HG03460 (cell line): ENCODE measurements around the gene PLAU.
"Not testable (repeated sequence)": the region's sequence is repeated elsewhere in the genome, so short reads cannot be mapped to it uniquely, and the experiment has no call there.

Experiments
- ATAC-seq: cut with Tn5 transposase; IDR thresholded peaks from one replicate; pipeline ENCODE4 v1.9.1; 2021; ENCODE audit not compliant: unreplicated experiment

Gene PLAU

DNA sequence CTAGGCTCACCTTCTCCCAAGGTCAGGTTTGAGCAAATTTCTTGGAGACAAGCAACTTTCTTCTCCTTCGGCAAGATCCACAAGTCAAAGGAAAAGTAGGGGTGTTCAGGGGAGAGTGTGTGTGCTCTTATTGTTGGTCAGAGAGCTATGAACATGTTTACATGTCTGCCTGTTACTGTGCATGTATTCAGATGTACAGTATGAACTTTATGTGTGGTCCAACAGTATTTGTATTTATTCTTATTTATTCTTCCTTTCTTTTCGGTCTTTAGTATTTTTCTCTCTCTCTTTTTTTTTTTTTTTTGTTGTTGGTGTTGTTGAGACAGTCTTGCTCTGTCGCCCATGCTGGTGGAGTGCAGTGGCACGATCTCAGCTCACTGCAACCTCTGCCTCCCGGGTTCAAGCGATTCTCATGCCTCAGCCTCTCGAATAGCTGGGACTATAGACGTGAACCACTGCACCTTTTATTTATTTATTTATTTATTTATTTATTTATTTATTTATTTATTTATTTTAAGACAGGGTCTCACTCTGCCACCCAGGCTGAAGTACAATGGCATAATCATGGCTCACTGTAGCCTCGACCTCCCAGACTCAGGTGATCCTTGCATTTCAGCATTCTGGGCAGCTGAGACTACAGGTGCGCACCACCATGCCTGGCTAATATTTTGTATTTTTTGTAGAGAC is 38.2 kb downstream of the PLAU start:
- no peak for ATAC-seq

DNA sequence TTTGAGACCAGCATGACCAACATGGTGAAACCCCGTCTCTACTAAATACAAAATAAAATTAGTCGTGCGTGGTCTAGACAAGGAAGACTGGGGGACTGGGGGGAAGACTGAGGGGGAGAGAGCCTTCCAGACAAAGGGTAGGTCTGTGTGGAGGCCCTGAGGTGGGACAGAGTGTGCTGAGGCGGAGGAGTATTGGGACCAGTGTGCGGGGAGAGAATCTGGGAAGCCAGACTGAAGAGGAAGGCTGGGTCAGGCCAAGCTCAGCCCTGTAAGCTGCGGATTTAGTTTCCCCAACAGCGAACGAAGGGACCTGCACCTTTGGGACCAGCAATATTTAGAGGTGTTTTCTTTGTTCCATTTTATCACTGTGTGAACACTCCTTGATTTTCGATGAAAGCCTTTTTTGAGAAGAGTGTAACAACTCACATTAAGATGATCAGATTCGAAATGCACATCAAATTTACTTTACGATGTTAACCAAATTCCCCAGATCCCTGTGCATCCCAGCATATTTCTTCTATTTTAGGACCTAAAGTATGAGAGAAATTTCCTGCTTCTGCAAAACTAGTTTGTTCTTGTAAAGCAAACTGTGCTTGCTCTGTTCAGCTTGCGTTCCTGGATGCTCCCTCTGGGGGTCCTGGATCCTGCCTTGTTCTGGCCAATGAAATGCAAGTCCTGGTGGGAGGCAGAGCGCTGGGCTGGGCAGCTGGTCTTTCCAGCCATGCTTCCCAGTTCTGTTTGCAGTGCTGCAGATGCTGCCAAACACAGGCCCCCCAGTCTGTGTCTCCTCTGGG is 39.4 kb downstream of the PLAU start:
- ATAC-seq: no peak

DNA sequence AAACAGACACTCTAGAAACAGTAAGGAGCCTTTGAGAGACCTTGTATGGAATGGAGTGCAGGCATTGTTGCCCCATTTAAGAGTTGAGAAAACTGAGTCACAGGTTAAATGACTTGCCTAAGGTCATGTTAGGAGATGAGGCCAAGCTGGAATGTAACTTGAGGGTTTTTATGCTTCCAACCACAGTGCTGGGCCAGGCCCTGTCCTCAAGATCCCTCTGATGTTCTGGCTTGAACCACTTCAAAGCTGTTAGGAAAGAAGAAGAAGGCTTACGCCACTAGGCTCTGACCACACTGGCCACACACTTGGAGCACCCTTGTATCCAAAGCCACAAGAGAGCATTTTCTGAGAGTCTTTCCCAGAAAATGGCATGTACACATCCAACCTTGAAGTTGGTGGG is 42.7 kb downstream of the PLAU start:
- no peak for ATAC-seq

DNA sequence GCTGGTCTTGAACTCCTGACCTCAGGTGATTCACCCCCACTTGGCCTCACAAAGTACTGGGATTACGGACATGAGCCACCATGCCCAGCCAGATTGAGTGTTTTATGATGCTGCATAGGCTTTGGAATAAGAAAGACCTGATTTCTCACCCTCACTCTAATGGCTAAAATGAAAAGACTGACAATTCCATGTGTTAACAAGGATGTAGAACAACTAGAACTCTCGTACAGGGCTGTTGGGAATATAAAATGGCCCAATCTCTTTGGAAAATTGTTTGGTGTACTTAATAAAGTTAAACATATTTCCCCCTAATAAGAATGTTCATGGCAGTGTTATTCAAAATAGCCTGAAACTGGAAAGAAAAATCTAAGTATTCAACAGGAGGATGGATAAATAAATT is 43.8 kb downstream of the PLAU start:
- no peak for ATAC-seq

DNA sequence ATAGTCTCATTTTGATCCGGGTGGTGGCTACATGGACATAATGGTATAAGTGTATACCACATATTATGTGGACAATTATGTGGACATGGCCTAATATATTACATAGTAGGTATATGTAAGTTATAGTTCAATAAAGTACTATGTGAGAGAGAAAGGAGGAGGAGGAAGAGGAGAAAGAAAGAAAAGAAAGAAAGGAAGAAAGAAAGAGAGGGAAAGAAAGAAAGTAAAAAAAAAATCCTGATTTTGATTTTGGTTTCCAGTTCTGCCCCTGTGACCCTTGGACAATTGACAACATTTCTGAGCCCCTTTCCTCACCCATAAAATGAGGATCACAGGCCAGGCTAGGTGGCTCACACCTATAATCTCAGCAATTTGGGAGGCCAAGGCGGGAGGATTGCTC is 44.8 kb downstream of the PLAU start:
- ATAC-seq: no peak

DNA sequence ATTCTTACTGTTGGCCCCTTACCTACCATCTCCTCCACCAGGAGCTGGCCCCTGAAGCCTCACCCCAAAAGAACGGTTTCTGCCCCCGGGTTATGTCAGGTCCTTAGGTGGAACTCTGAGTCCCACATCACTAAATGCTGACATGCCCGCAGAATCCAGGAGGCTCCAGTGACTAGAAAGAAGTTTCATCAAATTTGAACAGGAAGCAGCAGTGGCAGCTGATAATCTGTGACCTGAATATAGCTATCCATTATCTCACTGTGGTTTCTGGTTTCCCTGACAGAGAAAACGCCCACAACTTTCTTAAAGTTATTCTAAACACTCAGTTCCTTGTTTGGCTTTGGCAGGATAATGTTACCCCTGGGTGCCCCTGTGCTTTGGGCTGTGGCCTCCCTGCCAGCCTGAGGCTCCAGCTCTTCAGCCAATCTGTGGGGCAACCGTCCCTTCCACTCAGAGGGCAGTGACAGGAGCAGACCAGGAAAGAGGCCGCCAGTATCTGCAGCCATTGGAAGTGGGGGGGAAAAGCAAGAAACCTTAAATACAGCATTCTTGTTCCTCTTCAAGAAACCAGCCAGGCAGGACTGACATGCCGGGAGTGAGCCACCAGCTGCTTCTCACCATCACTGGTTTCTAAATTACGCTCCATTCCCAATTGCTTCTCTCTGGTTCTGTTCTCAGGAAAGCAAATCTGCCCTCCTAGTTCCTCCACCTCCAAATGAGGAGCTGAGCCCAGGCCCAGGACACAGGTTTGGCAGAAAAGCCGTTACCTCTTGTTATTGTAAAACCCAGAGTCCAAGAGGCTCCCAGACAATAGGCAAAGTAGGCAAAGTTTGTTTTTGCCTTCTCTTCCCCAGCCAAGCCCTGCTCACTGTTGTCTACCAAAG is 45.8 kb downstream of the PLAU start:
- peak; percentile 45 for ATAC-seq

DNA sequence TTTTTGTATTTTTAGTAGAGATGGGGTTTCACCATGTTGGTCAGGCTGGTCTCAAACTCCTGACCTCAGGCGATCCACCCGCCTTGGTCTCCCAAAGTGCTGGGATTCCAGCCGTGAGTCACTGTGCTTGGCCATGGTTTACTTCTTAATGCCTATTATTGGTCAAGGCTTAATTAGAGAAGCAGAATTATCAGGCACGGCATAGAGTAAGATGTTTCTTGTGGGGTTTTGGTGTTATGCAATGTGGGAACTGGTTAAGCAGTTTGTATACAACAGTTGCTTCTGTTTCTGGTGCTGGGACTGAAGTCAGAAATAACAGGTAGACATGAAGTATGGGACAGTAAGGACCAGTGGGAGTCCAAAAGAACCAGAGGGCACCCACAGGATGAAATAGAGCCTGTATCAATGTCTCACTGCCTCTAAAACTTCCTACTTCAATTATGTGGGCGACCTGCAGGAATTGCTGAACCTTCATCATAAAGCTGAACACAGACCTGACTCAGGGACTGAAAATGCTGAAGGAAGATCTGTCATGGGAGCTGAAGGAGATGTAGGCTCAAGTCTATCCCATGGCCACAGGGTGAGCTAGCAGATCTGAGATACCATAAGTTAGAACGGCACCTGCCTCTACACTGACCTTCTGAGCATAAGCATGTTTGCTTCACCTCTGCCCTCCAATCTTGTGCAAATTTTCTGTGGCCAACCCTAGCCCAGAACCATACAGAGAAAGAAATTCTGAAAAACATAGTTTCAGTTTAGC is 48.7 kb downstream of the PLAU start:
- ATAC-seq: no peak

DNA sequence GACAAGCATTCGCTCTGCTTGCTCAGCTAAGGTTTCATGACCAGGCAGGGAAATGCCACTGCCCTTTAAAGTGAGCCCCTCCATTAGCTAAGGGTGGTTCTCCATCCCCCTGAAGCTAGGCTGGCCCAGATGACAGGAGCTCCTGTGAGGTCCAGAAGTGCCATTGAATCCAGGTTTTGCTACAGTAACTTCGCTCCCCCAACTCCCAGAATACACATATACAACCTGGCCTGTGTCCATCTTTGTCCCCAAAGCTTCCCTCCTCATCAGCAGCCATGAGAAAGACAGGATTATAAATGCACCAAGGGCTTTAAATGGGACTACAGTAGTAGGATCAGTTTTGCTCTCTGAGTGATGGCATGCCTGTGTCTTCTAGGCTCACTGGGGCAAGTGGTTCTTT is 51.5 kb downstream of the PLAU start:
- no peak for ATAC-seq

DNA sequence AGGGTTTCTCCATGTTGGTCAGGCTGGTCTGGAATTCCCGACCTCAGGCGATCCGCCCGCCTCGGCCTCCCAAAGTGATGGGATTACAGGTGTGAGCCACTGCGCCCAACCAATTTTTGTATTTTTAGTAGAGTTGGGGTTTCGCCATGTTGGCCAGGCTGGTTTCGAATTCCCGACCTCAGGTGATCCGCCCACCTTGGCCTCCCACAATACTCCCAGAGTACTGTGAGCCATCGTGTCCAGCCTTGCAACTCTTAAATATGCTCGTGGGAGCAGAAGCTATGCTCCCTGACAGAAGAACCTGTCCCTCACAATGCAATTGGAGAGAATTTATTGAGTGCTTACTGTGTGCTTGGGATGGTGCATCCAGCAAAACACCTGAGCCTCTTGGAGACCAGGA is 52.6 kb downstream of the PLAU start:
- not testable (repeated sequence) for ATAC-seq

DNA sequence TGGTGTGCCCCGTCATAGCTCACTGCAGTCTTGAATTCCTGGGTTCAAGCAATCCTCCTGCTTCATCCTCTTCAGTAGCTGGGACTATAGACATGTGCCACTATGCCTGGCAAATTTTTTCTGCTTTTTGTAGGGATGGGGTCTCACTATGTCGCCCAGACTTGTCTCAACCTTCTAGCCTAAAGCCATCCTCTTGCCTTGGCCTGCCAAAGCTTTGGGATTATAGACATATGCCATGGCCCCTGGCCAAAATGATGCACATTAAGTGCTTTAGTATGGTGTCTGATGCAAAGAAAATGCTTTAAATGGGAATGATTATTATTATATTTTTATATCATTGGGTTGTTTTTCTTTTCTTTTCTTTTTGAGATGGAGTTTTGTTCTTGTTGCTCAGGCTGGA is 53.8 kb downstream of the PLAU start:
- no peak for ATAC-seq

DNA sequence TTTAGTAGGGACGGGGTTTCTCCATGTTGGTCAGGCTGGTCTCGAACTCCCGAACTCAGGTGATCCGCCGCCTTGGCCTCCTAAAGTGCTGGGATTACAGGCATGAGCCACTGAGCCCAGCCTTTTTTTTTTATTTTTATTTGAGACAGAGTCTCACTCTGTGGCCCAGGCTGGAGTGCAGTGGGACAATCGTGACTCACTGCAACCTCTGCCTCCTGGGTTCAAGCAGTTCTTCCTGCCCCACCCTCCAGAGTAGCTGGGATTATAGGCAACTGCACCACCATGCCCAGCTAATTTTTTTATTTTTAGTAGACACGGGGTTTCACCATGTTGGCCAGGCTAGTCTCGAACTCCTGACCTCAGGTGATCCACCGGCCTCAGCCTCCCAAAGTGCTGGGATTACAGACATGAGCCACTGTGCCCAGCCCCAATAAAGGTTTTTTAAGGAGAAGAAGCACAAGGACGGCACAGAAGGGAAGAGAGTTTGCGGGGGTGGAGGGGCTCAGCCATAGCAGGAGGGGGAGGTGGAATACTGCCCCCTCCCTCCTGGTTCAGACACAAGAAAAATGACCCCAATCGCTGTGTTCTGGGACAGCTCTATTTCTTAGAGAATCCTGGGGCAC is 54.4 kb downstream of the PLAU start:
- not testable (repeated sequence) for ATAC-seq

DNA sequence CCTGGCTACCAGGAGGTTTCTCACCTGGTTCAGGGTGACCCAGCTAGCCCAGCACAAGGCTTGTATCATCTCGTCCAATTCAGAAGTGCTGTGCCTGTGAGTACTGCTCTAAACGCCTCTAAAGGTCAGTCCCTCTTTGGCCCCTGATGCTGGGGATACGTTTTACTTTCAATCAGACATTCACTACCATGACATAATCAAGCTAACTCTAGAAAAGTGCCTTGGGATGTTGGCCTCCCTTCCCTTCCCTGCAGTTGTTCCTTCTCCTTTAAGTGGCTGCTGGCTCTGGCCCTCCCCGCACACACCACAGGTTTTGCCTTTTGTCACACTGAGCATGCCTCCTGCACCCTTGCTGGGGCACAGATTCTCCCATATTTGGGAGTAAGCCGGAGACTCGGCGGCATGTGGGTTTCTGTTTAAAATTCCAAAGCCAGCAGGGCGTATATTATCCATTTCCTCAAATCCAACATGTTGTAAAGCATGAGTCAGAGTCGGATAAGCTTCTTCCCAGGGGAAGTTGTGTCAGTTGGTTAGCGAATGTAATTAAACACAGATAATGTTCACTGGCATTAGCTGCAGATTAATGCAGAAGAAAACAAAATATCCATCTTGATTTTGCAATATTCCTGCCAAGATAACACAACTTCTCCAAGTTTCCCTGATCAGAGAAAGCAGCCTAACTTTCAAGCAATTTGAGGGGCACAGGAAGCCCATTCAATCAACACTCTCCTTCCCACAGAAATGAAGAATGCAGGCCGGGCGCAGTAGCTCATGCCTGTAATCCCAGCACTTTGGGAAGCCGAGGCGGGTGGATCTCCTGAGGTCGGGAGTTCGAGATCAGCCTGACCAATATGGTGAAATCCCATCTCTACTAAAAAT is 55.2 kb downstream of the PLAU start:
- ATAC-seq: no peak

DNA sequence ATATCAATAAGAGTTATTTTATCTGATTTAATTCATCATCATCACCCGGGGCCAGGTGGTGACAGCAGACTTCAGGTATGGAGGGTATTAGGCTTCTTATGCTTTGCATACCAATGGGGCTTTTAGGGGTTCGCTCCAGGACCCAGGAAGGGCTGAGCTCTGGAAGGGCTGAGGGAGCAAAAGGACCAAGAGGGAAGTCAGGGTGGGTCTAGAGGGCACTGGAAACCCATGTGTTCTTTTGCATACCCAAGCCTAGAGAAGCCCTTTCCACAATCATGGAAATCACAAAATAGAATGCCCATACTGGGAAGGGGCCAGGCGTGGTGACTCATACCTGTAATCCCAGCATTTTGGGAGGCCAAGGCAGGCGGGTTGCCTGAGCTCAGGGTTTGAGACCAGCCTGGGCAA is 56.1 kb downstream of the PLAU start:
- ATAC-seq: no peak
